ENCODE measurements around the gene HECTD2. TPM values are rescaled to one million over a fixed set of nuclear protein-coding genes. Genes with fewer than 3 reads are reported as not detected.

Gene HECTD2
- total RNA-seq, 1 experiment from 2014 or later: 9.4 TPM

DNA sequence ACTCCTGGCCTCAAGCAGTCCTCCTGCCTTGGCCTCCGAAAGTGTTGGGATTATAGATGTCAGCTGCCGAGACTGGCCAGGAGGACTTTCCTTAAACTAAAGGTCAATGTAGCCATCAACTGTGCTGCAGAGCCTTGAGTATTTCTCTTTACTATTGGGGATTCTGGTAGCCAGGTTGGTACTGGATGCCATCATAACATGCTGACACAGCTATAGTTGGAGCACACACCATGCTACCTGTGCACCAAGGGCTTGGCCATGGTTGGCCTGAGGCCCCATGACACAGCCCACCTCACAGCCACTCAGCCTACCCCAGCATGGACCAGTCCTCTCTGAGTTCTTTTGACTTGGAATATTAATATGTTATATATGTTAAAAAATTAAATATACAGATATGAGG lies 54.4 kb downstream of the HECTD2 start:
- ATAC-seq: no peak
- no peak overlapping the region for H3K4me3 Mint-ChIP-seq
- TF ChIP-seq ZNF416 (CRISPR knock-in tag; IDR thresholded peaks at IDR 0.05): no peak
- TF ChIP-seq, protein P1, sequence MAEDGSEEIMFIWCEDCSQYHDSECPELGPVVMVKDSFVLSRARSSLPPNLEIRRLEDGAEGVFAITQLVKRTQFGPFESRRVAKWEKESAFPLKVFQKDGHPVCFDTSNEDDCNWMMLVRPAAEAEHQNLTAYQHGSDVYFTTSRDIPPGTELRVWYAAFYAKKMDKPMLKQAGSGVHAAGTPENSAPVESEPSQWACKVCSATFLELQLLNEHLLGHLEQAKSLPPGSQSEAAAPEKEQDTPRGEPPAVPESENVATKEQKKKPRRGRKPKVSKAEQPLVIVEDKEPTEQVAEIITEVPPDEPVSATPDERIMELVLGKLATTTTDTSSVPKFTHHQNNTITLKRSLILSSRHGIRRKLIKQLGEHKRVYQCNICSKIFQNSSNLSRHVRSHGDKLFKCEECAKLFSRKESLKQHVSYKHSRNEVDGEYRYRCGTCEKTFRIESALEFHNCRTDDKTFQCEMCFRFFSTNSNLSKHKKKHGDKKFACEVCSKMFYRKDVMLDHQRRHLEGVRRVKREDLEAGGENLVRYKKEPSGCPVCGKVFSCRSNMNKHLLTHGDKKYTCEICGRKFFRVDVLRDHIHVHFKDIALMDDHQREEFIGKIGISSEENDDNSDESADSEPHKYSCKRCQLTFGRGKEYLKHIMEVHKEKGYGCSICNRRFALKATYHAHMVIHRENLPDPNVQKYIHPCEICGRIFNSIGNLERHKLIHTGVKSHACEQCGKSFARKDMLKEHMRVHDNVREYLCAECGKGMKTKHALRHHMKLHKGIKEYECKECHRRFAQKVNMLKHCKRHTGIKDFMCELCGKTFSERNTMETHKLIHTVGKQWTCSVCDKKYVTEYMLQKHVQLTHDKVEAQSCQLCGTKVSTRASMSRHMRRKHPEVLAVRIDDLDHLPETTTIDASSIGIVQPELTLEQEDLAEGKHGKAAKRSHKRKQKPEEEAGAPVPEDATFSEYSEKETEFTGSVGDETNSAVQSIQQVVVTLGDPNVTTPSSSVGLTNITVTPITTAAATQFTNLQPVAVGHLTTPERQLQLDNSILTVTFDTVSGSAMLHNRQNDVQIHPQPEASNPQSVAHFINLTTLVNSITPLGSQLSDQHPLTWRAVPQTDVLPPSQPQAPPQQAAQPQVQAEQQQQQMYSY (CRISPR knock-in tag; IDR thresholded peaks at IDR 0.05): no peak
- TF ChIP-seq ZNF121 (CRISPR knock-in tag; IDR thresholded peaks at IDR 0.05): no peak
- TF ChIP-seq SMAD4 (CRISPR knock-in tag; IDR thresholded peaks at IDR 0.05): no peak
- TF ChIP-seq, protein P2, sequence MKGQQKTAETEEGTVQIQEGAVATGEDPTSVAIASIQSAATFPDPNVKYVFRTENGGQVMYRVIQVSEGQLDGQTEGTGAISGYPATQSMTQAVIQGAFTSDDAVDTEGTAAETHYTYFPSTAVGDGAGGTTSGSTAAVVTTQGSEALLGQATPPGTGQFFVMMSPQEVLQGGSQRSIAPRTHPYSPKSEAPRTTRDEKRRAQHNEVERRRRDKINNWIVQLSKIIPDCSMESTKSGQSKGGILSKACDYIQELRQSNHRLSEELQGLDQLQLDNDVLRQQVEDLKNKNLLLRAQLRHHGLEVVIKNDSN (CRISPR knock-in tag; IDR thresholded peaks at IDR 0.05): no peak
- TF ChIP-seq TP53 (CRISPR knock-in tag; IDR thresholded peaks at IDR 0.05): no peak
- no peak for TF ChIP-seq GTF2I (CRISPR knock-in tag; conservative IDR thresholded peaks at IDR 0.05)
- TF ChIP-seq NFYB (CRISPR knock-in tag; conservative IDR thresholded peaks at IDR 0.05; ENCODE audit: low read depth): no peak
- TF ChIP-seq RELA (CRISPR knock-in tag; IDR thresholded peaks at IDR 0.05; ENCODE audit: borderline replicate concordance): no peak
- TF ChIP-seq, protein P3, sequence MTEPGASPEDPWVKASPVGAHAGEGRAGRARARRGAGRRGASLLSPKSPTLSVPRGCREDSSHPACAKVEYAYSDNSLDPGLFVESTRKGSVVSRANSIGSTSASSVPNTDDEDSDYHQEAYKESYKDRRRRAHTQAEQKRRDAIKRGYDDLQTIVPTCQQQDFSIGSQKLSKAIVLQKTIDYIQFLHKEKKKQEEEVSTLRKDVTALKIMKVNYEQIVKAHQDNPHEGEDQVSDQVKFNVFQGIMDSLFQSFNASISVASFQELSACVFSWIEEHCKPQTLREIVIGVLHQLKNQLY (CRISPR knock-in tag; IDR thresholded peaks at IDR 0.05): no peak
- TF ChIP-seq ATF1 (CRISPR knock-in tag; IDR thresholded peaks at IDR 0.05): no peak
- TF ChIP-seq, protein P4, sequence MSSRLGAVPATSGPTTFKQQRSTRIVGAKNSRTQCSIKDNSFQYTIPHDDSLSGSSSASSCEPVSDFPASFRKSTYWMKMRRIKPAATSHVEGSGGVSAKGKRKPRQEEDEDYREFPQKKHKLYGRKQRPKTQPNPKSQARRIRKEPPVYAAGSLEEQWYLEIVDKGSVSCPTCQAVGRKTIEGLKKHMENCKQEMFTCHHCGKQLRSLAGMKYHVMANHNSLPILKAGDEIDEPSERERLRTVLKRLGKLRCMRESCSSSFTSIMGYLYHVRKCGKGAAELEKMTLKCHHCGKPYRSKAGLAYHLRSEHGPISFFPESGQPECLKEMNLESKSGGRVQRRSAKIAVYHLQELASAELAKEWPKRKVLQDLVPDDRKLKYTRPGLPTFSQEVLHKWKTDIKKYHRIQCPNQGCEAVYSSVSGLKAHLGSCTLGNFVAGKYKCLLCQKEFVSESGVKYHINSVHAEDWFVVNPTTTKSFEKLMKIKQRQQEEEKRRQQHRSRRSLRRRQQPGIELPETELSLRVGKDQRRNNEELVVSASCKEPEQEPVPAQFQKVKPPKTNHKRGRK (CRISPR knock-in tag; IDR thresholded peaks at IDR 0.05; ENCODE audit: borderline replicate concordance): no peak
- peaks cover 38% of the 10 kb centered on the region for H3K9me3 Mint-ChIP-seq
- no peaks in the 10 kb centered on the region; the same call in 1 of the 2 replicates for H3K27me3 Mint-ChIP-seq (ENCODE audit: low read depth)
- no peak overlapping the region for H3K27ac Mint-ChIP-seq
- POLR2A ChIA-PET: no interaction called here
- peaks cover 43% of the 10 kb centered on the region for H3K36me3 Mint-ChIP-seq
- no peak for DNase-seq (ENCODE audit: low spot score)
- H3K4me1 Mint-ChIP-seq: no peaks in the 10 kb centered on the region
- CTCF ChIA-PET: no interaction called here

DNA sequence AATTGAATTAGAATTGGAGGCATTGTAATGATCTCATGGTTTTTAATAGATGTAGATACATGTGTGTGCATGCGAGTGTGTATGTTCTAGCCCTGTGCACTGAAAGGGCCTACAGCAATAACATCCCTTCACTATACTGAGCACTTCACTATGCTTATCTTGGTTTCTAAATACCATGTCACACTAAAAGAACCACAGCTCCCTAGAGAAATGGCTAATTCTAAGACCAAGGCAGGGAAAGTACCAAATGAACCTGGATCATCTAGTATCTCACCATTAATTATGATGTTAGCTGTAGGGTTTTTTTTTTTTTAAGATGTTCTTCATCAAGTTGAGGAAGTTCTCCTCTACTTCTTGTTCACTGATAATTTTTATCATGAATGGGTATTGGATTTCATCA lies 55.1 kb downstream of the HECTD2 start:
- POLR2A ChIA-PET: no interaction called here
- CTCF ChIA-PET: no interaction called here
- peaks cover 43% of the 10 kb centered on the region for H3K36me3 Mint-ChIP-seq
- H3K4me3 Mint-ChIP-seq: no peak overlapping the region
- no peaks in the 10 kb centered on the region; the same call in 1 of the 2 replicates for H3K27me3 Mint-ChIP-seq (ENCODE audit: low read depth)
- H3K9me3 Mint-ChIP-seq: peaks cover 46% of the 10 kb centered on the region
- H3K27ac Mint-ChIP-seq: no peak overlapping the region
- DNase-seq (ENCODE audit: low spot score): no peak
- ATAC-seq: no peak
- H3K4me1 Mint-ChIP-seq: no peaks in the 10 kb centered on the region
- TF ChIP-seq, protein P5, sequence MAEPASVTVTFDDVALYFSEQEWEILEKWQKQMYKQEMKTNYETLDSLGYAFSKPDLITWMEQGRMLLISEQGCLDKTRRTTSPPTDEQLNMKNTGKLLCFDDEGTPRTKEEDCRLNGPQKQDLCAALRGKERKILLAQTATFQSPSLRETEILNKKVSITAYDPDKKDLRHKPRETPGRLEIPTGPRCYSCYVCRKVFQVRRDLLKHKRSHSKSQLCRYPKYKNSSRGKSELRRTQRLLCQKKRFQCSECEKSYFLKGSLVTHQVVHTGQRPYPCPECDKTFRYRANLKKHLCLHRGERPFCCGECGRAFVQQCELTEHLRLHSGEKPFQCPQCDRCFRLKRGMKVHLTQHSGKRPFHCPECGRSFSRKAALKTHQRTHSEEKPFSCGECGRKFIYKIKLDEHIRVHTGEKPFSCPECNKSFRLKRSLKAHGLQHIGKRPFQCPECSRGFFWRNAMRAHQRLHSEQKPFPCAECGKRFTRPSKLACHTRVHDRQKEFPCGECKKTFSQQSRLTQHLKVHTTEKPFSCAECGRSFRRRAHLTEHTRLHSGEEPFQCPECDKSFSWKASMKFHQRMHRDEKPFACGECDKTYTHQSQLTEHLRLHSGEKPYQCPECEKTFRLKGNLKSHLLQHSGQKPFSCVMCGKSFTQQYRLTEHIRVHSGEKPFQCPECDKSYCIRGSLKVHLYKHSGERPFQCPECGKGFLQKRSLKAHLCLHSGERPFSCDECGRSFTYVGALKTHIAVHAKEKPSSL (CRISPR knock-in tag; conservative IDR thresholded peaks at IDR 0.05): no peak
- TF ChIP-seq NFATC4 (CRISPR knock-in tag; IDR thresholded peaks at IDR 0.05) (no peak), NR3C1 (CRISPR knock-in tag; conservative IDR thresholded peaks at IDR 0.05; ENCODE audit: low read depth) (no peak), RORB (CRISPR knock-in tag; IDR thresholded peaks at IDR 0.05) (no peak), ZNF416 (CRISPR knock-in tag; IDR thresholded peaks at IDR 0.05) (no peak)
- TF ChIP-seq, protein P6, sequence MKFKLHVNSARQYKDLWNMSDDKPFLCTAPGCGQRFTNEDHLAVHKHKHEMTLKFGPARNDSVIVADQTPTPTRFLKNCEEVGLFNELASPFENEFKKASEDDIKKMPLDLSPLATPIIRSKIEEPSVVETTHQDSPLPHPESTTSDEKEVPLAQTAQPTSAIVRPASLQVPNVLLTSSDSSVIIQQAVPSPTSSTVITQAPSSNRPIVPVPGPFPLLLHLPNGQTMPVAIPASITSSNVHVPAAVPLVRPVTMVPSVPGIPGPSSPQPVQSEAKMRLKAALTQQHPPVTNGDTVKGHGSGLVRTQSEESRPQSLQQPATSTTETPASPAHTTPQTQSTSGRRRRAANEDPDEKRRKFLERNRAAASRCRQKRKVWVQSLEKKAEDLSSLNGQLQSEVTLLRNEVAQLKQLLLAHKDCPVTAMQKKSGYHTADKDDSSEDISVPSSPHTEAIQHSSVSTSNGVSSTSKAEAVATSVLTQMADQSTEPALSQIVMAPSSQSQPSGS (CRISPR knock-in tag; IDR thresholded peaks at IDR 0.05; ENCODE audit: borderline replicate concordance, low read depth): no peak
- TF ChIP-seq, protein P7, sequence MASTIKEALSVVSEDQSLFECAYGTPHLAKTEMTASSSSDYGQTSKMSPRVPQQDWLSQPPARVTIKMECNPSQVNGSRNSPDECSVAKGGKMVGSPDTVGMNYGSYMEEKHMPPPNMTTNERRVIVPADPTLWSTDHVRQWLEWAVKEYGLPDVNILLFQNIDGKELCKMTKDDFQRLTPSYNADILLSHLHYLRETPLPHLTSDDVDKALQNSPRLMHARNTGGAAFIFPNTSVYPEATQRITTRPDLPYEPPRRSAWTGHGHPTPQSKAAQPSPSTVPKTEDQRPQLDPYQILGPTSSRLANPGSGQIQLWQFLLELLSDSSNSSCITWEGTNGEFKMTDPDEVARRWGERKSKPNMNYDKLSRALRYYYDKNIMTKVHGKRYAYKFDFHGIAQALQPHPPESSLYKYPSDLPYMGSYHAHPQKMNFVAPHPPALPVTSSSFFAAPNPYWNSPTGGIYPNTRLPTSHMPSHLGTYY (CRISPR knock-in tag; IDR thresholded peaks at IDR 0.05): no peak
- TF ChIP-seq, protein P3 (CRISPR knock-in tag; IDR thresholded peaks at IDR 0.05): no peak
- TF ChIP-seq, protein P8, sequence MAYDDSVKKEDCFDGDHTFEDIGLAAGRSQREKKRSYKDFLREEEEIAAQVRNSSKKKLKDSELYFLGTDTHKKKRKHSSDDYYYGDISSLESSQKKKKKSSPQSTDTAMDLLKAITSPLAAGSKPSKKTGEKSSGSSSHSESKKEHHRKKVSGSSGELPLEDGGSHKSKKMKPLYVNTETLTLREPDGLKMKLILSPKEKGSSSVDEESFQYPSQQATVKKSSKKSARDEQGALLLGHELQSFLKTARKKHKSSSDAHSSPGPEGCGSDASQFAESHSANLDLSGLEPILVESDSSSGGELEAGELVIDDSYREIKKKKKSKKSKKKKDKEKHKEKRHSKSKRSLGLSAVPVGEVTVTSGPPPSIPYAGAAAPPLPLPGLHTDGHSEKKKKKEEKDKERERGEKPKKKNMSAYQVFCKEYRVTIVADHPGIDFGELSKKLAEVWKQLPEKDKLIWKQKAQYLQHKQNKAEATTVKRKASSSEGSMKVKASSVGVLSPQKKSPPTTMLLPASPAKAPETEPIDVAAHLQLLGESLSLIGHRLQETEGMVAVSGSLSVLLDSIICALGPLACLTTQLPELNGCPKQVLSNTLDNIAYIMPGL (CRISPR knock-in tag; IDR thresholded peaks at IDR 0.05): no peak
